ENCODE results near the gene TTC22. TPM values are rescaled to one million over a fixed set of nuclear protein-coding genes. Genes with fewer than 3 reads are reported as not detected.

The TTC22 gene
- total and polyA plus RNA-seq, 4 donors, result 0.20 to 3.9 (median 0.27) TPM; not detected in 1

Other genes starting within 250 kb of the TTC22 start
- gene FAM151A, start 177.8 kb downstream of the TTC22 start, total RNA-seq, result not detected
- under 1 TPM in 1 of 2 donors, not detected in 1; 0.08 TPM for gene FAM151A, start 177.8 kb downstream of the TTC22 start, polyA plus RNA-seq
- 10 to 100 TPM; 13.1 to 16.3 TPM for gene MROH7, start 159.5 kb downstream of the TTC22 start, total RNA-seq
- 10 to 100 TPM in 1 of 2 donors, 1 to 10 TPM in 1; 2.1 to 42.3 TPM for gene MROH7, start 159.5 kb downstream of the TTC22 start, polyA plus RNA-seq
- gene TTC4, start 85.5 kb downstream of the TTC22 start, total RNA-seq, result 10 to 100 TPM; 13.0 to 15.2 TPM
- gene TTC4, start 85.5 kb downstream of the TTC22 start, polyA plus RNA-seq, result 10 to 100 TPM in 1 of 2 donors, 1 to 10 TPM in 1; 8.9 to 18.9 TPM
- gene PARS2, start 36.8 kb downstream of the TTC22 start, total RNA-seq, result 1 to 10 TPM; 2.2 to 3.0 TPM
- gene PARS2, start 36.8 kb downstream of the TTC22 start, polyA plus RNA-seq, result 1 to 10 TPM; 1.2 to 2.4 TPM
- gene DHCR24, start 85.9 kb upstream of the TTC22 start, total RNA-seq, result 10 to 100 TPM; 26.6 to 29.6 TPM
- gene DHCR24, start 85.9 kb upstream of the TTC22 start, polyA plus RNA-seq, result 1 to 10 TPM; 5.1 to 5.4 TPM
- 1 to 10 TPM; 1.3 to 5.6 TPM for gene TMEM61, start 179.3 kb upstream of the TTC22 start, total RNA-seq
- 1 to 10 TPM in 1 of 2 donors, under 1 TPM in 1; 0.38 to 3.0 TPM for gene TMEM61, start 179.3 kb upstream of the TTC22 start, polyA plus RNA-seq
- gene BSND, start 197.6 kb upstream of the TTC22 start, total RNA-seq, result not detected
- gene BSND, start 197.6 kb upstream of the TTC22 start, polyA plus RNA-seq, result not detected
- under 1 TPM; 0.13 to 0.42 TPM for gene PCSK9, start 238.2 kb upstream of the TTC22 start, total RNA-seq
- under 1 TPM in 1 of 2 donors, not detected in 1; 0.38 TPM for gene PCSK9, start 238.2 kb upstream of the TTC22 start, polyA plus RNA-seq